GM12878 (cell line): Measurements from ENCODE around the gene AIMP2.

Experiments used
- EZH2 ChIP-seq: IDR thresholded peaks from 2 replicates; pipeline ENCODE4 v1.6.1; 2012; ENCODE audit warnings: low read depth, mild to moderate bottlenecking, control low read depth, inconsistent platforms, low read length, borderline replicate concordance; ENCODE audit not compliant: control insufficient read depth
- ZZZ3 ChIP-seq: IDR thresholded peaks from 2 replicates; pipeline ENCODE4 v1.6.1; 2011; ENCODE audit warnings: low read depth; ENCODE audit not compliant: control insufficient read depth, insufficient read length
- TF ChIP-seq, protein P1 (sequence below), 3 experiments: IDR thresholded peaks in 2 of 3; conservative IDR thresholded peaks in 1 of 3; 2 replicates each; pipeline ENCODE4 v1.5.1; 2011; ENCODE audit warnings: low read depth in 3 of 3, low read length in 3 of 3, mild to moderate bottlenecking in 3 of 3, control low read depth in 2 of 3, moderate library complexity in 2 of 3, inconsistent platforms in 1 of 3, mixed read lengths in 1 of 3; ENCODE audit not compliant: control insufficient read depth in 2 of 3, insufficient read depth in 1 of 3; ENCODE audit errors: extremely low read depth in 1 of 3

DNA sequence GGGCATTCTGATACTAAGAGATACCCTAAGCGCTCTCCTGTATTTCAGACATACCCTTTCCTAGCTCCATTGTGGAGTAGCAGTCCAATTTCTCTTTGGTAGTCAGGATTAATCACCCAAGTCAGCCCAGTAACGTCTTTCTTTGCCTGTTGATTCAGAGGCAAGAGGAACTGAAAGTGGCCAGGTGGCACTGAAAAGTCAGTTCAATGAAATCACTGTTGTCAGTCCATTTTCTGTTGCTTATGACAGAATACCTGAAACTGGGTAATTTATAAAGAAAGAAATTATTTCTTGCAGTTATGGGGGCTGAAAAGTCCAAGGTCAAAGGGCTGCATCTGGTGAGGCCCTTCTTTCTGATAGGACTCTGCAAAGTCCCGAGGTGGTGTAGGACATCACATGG is 62.3 kb downstream of the AIMP2 start:
- TF ChIP-seq EZH2 (no peak), ZZZ3 (no peak)
- TF ChIP-seq, protein P1, sequence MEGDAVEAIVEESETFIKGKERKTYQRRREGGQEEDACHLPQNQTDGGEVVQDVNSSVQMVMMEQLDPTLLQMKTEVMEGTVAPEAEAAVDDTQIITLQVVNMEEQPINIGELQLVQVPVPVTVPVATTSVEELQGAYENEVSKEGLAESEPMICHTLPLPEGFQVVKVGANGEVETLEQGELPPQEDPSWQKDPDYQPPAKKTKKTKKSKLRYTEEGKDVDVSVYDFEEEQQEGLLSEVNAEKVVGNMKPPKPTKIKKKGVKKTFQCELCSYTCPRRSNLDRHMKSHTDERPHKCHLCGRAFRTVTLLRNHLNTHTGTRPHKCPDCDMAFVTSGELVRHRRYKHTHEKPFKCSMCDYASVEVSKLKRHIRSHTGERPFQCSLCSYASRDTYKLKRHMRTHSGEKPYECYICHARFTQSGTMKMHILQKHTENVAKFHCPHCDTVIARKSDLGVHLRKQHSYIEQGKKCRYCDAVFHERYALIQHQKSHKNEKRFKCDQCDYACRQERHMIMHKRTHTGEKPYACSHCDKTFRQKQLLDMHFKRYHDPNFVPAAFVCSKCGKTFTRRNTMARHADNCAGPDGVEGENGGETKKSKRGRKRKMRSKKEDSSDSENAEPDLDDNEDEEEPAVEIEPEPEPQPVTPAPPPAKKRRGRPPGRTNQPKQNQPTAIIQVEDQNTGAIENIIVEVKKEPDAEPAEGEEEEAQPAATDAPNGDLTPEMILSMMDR (IDR thresholded peaks at IDR 0.05 in 2 of 3, conservative IDR thresholded peaks at IDR 0.05 in 1 of 3; ENCODE audit: control insufficient read depth in 2 of 3, extremely low read depth in 1 of 3, insufficient read depth in 1 of 3, low read depth in 3 of 3, low read length in 3 of 3) = no peak
